ENCODE results near the gene ARHGAP32.

ARHGAP32 gene

GRCh38 chr11:129089279-129089678, 102.8 kb downstream of the ARHGAP32 start:
- H3K4me3 ChIP-seq (ENCODE audit: low read length): no peak overlapping the region
- TF ChIP-seq CTCF (IDR thresholded peaks at IDR 0.05; ENCODE audit: insufficient read depth, low read depth, low read length, missing control alignments): no peak
- no peak for DNase-seq (ENCODE audit: low read depth)

GRCh38 chr11:129086976-129087375, 105.1 kb downstream of the ARHGAP32 start:
- TF ChIP-seq CTCF (IDR thresholded peaks at IDR 0.05; ENCODE audit: insufficient read depth, low read depth, low read length, missing control alignments): no peak
- no peak overlapping the region for H3K4me3 ChIP-seq (ENCODE audit: low read length)
- no peak for DNase-seq (ENCODE audit: low read depth)

- peak; percentile 17 for DNase-seq (ENCODE audit: low read depth)
- TF ChIP-seq CTCF (IDR thresholded peaks at IDR 0.05; ENCODE audit: insufficient read depth, low read depth, low read length, missing control alignments): no peak
- H3K4me3 ChIP-seq (ENCODE audit: low read length): no peak overlapping the region
Measured at GRCh38 chr11:129077191-129077590, 114.9 kb downstream of the ARHGAP32 start.

- TF ChIP-seq CTCF (IDR thresholded peaks at IDR 0.05; ENCODE audit: insufficient read depth, low read depth, low read length, missing control alignments): no peak
- no peak overlapping the region for H3K4me3 ChIP-seq (ENCODE audit: low read length)
- peak; percentile 91 for DNase-seq (ENCODE audit: low read depth)
Measured at GRCh38 chr11:129075757-129076156, 116.4 kb downstream of the ARHGAP32 start.

GRCh38 chr11:129067454-129067853, 124.7 kb downstream of the ARHGAP32 start:
- no peak overlapping the region for H3K4me3 ChIP-seq (ENCODE audit: low read length)
- DNase-seq (ENCODE audit: low read depth): peak; percentile 73
- no peak for TF ChIP-seq CTCF (IDR thresholded peaks at IDR 0.05; ENCODE audit: insufficient read depth, low read depth, low read length, missing control alignments)

GRCh38 chr11:129066229-129066628, 125.9 kb downstream of the ARHGAP32 start:
- no peak overlapping the region for H3K4me3 ChIP-seq (ENCODE audit: low read length)
- no peak for TF ChIP-seq CTCF (IDR thresholded peaks at IDR 0.05; ENCODE audit: insufficient read depth, low read depth, low read length, missing control alignments)
- no peak for DNase-seq (ENCODE audit: low read depth)

- no peak for TF ChIP-seq CTCF (IDR thresholded peaks at IDR 0.05; ENCODE audit: insufficient read depth, low read depth, low read length, missing control alignments)
- H3K4me3 ChIP-seq (ENCODE audit: low read length): no peak overlapping the region
- no peak for DNase-seq (ENCODE audit: low read depth)
Measured at GRCh38 chr11:129063118-129063517, 129.0 kb downstream of the ARHGAP32 start.
